HG02970 (cell line): Measurements from ENCODE around the gene PPM1H.

ENCODE experiments used
- ATAC-seq: cut with Tn5 transposase; IDR thresholded peaks from one replicate; pipeline ENCODE4 v1.9.1; 2021; ENCODE audit warnings: mild to moderate bottlenecking, moderate library complexity, moderate number of reproducible peaks; ENCODE audit not compliant: unreplicated experiment, low FRiP score

PPM1H gene

GRCh38 chr12:62629971-62630739 lies 304.8 kb downstream of the PPM1H start:
- no peak for ATAC-seq

GRCh38 chr12:62629413-62629812 lies 305.5 kb downstream of the PPM1H start:
- ATAC-seq = no peak

- no peak for ATAC-seq
These were observed 307.8 kb downstream of the PPM1H start for GRCh38 chr12:62627181-62627580.

GRCh38 chr12:62625228-62625627 lies 309.7 kb downstream of the PPM1H start:
- no peak for ATAC-seq

GRCh38 chr12:62622177-62622576 lies 312.8 kb downstream of the PPM1H start:
- ATAC-seq = no peak

- no peak for ATAC-seq
These were observed 313.8 kb downstream of the PPM1H start for GRCh38 chr12:62621101-62621638.

GRCh38 chr12:62618930-62619329 lies 316.0 kb downstream of the PPM1H start:
- no peak for ATAC-seq

GRCh38 chr12:62618319-62618718 lies 316.6 kb downstream of the PPM1H start:
- no peak for ATAC-seq

GRCh38 chr12:62613081-62613480 lies 321.9 kb downstream of the PPM1H start:
- ATAC-seq = no peak

GRCh38 chr12:62606654-62607053 lies 328.3 kb downstream of the PPM1H start:
- no peak for ATAC-seq

- ATAC-seq = no peak
These were observed 329.0 kb downstream of the PPM1H start for GRCh38 chr12:62605981-62606380.

GRCh38 chr12:62604871-62605270 lies 330.1 kb downstream of the PPM1H start:
- no peak for ATAC-seq

GRCh38 chr12:62604373-62604772 lies 330.6 kb downstream of the PPM1H start:
- ATAC-seq = no peak

- no peak for ATAC-seq
These were observed 331.2 kb downstream of the PPM1H start for GRCh38 chr12:62603811-62604098.

GRCh38 chr12:62603061-62603810 lies 331.7 kb downstream of the PPM1H start:
- ATAC-seq = peak; percentile 62

- peak; percentile 71 for ATAC-seq
These were observed 332.5 kb downstream of the PPM1H start for GRCh38 chr12:62602255-62603060.

- ATAC-seq = no peak
These were observed 333.2 kb downstream of the PPM1H start for GRCh38 chr12:62601765-62602164.

- ATAC-seq = no peak
These were observed 335.0 kb downstream of the PPM1H start for GRCh38 chr12:62599854-62600437.

GRCh38 chr12:62598846-62599245 lies 336.1 kb downstream of the PPM1H start:
- no peak for ATAC-seq

GRCh38 chr12:62597253-62597652 lies 337.7 kb downstream of the PPM1H start:
- no peak for ATAC-seq
